AG10803 (cell line): Measurements from ENCODE around the gene BACE2.

Source experiments
- DNase-seq: peaks from one replicate; pipeline ENCODE4 v3.0.0; 2010; ENCODE audit warnings: low read depth
- H3K4me3 ChIP-seq: 2 replicates; pipeline ENCODE4 v1.5.1; 2011; ENCODE audit warnings: mild to moderate bottlenecking, low read length, control low read depth
- TF ChIP-seq, protein P1 (sequence below): conservative IDR thresholded peaks from 2 replicates; pipeline ENCODE4 v1.5.1; 2011; ENCODE audit warnings: mild to moderate bottlenecking, low read length, control low read depth, inconsistent platforms

The BACE2 gene

DNA sequence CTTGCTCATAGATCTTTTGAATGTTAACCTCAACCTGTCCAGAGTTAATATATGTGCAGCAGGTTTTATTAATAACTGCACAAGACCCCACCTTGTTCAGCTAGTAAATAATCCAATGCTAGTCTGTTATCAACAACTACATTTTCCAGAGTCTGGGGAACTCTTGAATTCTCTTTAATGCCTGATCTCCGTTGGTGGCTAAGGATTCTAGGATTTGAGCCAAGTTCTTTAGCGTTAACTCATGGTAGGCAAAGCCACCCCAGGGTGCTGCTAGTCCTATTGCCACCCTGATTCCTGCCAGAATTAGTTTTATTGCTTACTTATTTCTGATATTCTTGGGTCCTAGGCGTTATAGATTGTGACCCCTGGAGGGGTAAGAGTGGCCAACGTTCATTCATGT is 12.8 kb downstream of the BACE2 start:
- no peak for DNase-seq
- TF ChIP-seq, protein P1, sequence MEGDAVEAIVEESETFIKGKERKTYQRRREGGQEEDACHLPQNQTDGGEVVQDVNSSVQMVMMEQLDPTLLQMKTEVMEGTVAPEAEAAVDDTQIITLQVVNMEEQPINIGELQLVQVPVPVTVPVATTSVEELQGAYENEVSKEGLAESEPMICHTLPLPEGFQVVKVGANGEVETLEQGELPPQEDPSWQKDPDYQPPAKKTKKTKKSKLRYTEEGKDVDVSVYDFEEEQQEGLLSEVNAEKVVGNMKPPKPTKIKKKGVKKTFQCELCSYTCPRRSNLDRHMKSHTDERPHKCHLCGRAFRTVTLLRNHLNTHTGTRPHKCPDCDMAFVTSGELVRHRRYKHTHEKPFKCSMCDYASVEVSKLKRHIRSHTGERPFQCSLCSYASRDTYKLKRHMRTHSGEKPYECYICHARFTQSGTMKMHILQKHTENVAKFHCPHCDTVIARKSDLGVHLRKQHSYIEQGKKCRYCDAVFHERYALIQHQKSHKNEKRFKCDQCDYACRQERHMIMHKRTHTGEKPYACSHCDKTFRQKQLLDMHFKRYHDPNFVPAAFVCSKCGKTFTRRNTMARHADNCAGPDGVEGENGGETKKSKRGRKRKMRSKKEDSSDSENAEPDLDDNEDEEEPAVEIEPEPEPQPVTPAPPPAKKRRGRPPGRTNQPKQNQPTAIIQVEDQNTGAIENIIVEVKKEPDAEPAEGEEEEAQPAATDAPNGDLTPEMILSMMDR: no peak
- no peak overlapping the region for H3K4me3 ChIP-seq

DNA sequence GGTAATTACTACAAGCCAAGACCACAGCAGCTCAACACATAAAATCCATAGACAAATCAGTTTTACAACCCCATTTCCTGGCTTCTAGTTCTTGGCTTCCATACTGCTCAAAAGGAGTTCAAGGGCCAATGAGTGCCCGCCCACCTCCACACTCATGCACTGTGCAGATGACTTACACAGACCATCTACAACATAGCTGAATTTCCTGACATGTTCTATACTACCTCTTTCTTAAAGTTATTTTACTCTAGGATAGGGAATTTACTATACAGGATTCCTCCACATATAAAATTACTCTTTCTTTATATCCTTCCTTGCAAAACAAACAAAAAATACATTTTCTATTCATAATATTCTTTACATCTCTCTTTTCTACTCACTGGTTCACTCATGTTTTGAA is 14.6 kb downstream of the BACE2 start:
- TF ChIP-seq, protein P1: no peak
- DNase-seq: no peak
- no peak overlapping the region for H3K4me3 ChIP-seq

DNA sequence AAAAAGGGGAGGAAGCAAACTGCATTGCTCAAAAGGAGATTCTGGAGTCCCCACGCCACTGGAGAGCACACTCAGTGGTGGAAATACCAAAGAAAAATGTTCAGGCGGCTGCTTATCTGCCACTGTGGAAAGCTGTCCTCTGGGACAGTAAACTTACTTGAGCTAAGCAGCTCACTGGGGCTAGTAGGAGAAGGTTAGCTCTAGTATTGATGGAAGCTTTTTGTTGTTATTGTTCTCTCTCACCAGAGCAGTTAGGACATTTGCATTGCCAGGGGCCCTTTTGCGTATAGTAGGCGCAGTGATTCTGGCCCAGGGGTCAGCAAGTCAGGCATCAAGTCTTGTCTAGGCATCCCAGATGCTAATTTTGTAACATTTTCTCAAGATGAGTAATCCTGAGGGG is 15.6 kb downstream of the BACE2 start:
- H3K4me3 ChIP-seq: no peak overlapping the region
- DNase-seq: no peak
- TF ChIP-seq, protein P1: no peak

DNA sequence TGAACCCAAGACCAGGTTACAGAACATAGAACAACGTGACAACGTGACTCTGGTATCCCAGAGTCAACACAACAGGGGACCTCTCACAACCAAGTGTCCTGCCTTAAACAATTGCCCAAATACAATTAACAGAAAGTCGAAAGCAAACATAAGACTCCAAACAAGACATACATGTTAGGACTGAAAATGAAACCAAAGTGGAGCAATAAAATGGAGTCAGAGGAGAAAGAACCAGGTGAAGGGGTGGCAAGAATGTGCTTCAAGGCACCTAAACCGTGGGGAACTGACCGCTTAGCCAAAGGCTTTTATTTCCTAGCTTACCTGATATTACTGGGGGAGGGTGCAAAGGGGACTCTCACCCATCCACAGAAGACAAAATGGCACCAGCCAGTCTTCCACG is 17.8 kb downstream of the BACE2 start:
- no peak overlapping the region for H3K4me3 ChIP-seq
- DNase-seq: no peak
- TF ChIP-seq, protein P1: no peak

DNA sequence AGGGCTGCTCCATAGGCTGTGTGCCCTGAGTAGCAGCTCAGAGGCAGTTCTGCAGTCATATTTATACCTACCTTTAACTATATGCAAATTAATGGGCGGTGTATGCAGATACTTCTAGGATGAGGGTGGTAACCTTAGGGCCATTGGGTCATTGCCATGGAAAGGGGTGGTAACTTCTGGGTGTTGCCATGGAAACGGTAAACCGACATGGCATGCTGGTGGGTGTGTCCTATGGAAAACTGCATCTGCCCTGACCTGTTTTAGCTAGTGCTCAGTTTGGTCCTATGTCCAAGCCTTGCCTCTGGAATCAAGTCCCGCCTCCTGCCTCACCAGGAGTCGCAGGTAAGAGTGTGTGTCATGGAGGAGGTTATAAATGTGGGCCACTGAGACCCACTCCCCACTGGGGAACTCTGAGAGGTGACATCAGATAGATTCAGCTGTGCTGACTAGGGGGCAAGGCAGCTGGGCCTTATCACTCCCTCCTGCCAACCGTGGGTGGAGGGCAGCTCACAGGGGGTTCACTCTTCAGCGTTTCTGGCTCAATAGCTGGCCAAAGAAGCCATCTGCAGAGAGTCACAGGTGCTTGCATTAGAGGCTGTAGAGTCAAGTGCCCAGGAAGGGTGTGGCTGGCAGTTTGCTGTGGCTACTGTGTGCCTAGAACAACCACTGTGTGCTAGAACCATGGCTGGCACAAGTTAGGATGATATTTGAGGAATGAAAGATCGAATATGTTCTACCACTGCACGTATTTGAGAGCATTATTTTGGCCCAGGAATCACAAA is 19.0 kb downstream of the BACE2 start:
- no peak for DNase-seq
- TF ChIP-seq, protein P1: no peak
- no peak overlapping the region for H3K4me3 ChIP-seq

DNA sequence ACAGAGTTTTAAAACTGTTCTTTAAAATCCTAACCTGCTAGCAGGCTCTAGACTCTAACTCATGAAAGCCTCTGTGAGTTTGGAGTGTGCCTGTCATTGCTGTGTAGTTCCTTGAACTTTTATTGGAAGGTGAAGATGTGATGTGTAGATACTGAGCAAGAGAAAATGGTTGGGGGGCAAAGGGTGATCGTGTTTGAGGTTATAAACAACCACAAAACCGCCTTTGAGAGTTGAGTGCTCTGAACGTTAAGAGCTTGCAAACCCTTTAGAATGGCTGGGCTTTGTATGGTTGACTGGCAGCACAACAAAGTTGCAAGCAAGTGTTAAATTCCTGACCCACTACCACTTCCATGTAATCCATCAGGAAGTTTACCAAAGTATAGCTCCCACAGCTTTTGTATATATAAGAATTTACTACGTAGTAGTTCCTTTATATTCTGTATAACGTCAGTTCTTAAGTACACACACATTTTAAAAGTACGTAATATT is 19.6 kb downstream of the BACE2 start:
- TF ChIP-seq, protein P1: no peak
- no peak for DNase-seq
- H3K4me3 ChIP-seq: no peak overlapping the region

DNA sequence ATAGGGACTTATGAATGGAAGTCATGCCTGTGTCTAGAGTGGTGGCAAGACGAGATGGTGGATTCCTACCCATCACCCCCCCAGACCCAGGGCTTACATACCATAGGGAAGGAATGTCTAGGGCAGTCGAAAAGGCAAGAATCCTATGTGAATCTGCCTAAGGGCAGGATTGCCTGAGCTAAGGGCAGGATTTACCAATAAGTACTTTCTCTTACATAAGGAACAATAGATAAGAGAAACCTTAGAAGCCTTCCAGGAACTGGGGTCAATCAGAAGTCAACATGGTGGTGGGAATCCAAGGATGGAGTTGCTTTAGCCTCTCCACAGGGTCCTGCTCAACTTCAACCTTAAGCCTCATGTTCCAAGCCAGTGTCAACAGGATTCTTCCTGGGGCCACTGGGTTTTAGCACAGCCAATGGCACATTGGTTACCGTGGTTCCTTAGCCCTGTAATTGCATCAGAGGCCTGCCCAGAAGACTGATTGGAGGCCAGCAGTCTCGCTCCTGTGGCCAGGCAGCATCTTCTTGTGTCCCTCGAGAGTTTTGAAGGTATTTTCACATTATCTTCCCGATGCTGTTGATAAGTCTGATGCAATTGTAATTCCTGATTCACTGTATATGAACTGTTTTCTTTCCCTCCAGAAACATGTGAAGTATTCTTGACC is 20.7 kb downstream of the BACE2 start:
- TF ChIP-seq, protein P1: no peak
- no peak overlapping the region for H3K4me3 ChIP-seq
- peak; percentile 8 for DNase-seq
